ENCODE results near the gene CHGA. TPM values are rescaled to one million over a fixed set of nuclear protein-coding genes. Genes with fewer than 3 reads are reported as not detected.

Gene CHGA
- total RNA-seq, 2 experiments from 2014 or later: not detected

GRCh38 chr14:92942976-92943710 lies 20.2 kb downstream of the CHGA start:
- intact Hi-C loops (cut with DNase I, micrococcal nuclease): no loop called here
- DNase-seq (no peak), ATAC-seq (no peak)
- Mint-ChIP-seq H3K4me1 (no peaks in the 10 kb centered on the region), H3K27me3 (no peaks in the 10 kb centered on the region), H3K4me3 (no peak overlapping the region), H3K9me3 (ENCODE audit: low read depth) (no peaks in the 10 kb centered on the region), H3K36me3 (ENCODE audit: low read depth) (peaks cover 2% of the 10 kb centered on the region), H3K27ac (no peak overlapping the region)
- CTCF ChIA-PET: no interaction called here
- POLR2A ChIA-PET: no interaction called here

GRCh38 chr14:92943855-92944570 lies 21.1 kb downstream of the CHGA start:
- CTCF ChIA-PET: no interaction called here
- Mint-ChIP-seq H3K4me1 (no peaks in the 10 kb centered on the region), H3K9me3 (ENCODE audit: low read depth) (no peaks in the 10 kb centered on the region), H3K27me3 (no peaks in the 10 kb centered on the region), H3K36me3 (ENCODE audit: low read depth) (peaks cover 2% of the 10 kb centered on the region), H3K27ac (no peak overlapping the region), H3K4me3 (no peak overlapping the region)
- POLR2A ChIA-PET: no interaction called here
- intact Hi-C loops (cut with DNase I, micrococcal nuclease): no loop called here
- no peak for DNase-seq
- ATAC-seq: no peak

GRCh38 chr14:92944976-92945375 lies 22.0 kb downstream of the CHGA start:
- Mint-ChIP-seq H3K4me1 (no peaks in the 10 kb centered on the region), H3K27me3 (no peaks in the 10 kb centered on the region), H3K36me3 (ENCODE audit: low read depth) (peaks cover 2% of the 10 kb centered on the region), H3K4me3 (no peak overlapping the region), H3K27ac (no peak overlapping the region), H3K9me3 (ENCODE audit: low read depth) (no peaks in the 10 kb centered on the region)
- DNase-seq (no peak), ATAC-seq (no peak)
- CTCF ChIA-PET: interaction anchor here (0.6 kb wide), 1 partner anchor 194 kb away, joined by 3 read pairs; no protein-coding TSS in a partner anchor
- POLR2A ChIA-PET: no interaction called here
- intact Hi-C loops (cut with DNase I, micrococcal nuclease): no loop called here

GRCh38 chr14:92945544-92945943 lies 22.6 kb downstream of the CHGA start:
- ChIA-PET CTCF (interaction anchor here (0.8 kb wide), 1 partner anchor 146 kb away, joined by 3 read pairs; no protein-coding TSS in a partner anchor), POLR2A (no interaction called here)
- Mint-ChIP-seq H3K27ac (no peak overlapping the region), H3K4me3 (no peak overlapping the region), H3K27me3 (no peaks in the 10 kb centered on the region), H3K4me1 (no peaks in the 10 kb centered on the region), H3K36me3 (ENCODE audit: low read depth) (peaks cover 2% of the 10 kb centered on the region), H3K9me3 (ENCODE audit: low read depth) (no peaks in the 10 kb centered on the region)
- no peak for DNase-seq
- intact Hi-C loops (cut with DNase I, micrococcal nuclease): no loop called here
- ATAC-seq: no peak

- POLR2A ChIA-PET: no interaction called here
- DNase-seq (no peak), ATAC-seq (no peak)
- Mint-ChIP-seq H3K27ac (no peak overlapping the region), H3K36me3 (ENCODE audit: low read depth) (peaks cover 2% of the 10 kb centered on the region), H3K9me3 (ENCODE audit: low read depth) (no peaks in the 10 kb centered on the region), H3K27me3 (no peaks in the 10 kb centered on the region), H3K4me3 (no peak overlapping the region), H3K4me1 (no peaks in the 10 kb centered on the region)
- intact Hi-C loops (cut with DNase I, micrococcal nuclease): no loop called here
- CTCF ChIA-PET: interaction anchor here (0.8 kb wide), 1 partner anchor 145 kb away, joined by 3 read pairs; no protein-coding TSS in a partner anchor
Observed at GRCh38 chr14:92945959-92946846, 23.3 kb downstream of the CHGA start.

- H3K27ac Mint-ChIP-seq: no peak overlapping the region
- intact Hi-C loops (cut with DNase I, micrococcal nuclease): no loop called here
Observed at GRCh38 chr14:92946847-92947545, 24.0 kb downstream of the CHGA start.

GRCh38 chr14:92948647-92949046 lies 25.7 kb downstream of the CHGA start:
- no peak overlapping the region for H3K27ac Mint-ChIP-seq
- H3K9me3 Mint-ChIP-seq (ENCODE audit: low read depth): no peaks in the 10 kb centered on the region
- CTCF ChIA-PET: interaction anchor here (1.6 kb wide), 1 partner anchor 20 kb away, joined by 6 read pairs; no protein-coding TSS in a partner anchor
- H3K27me3 Mint-ChIP-seq: no peaks in the 10 kb centered on the region
- intact Hi-C loops (cut with DNase I, micrococcal nuclease): no loop called here
- POLR2A ChIA-PET: no interaction called here
- peaks cover 5% of the 10 kb centered on the region for H3K4me1 Mint-ChIP-seq
- H3K4me3 Mint-ChIP-seq: no peak overlapping the region
- no peak for ATAC-seq
- peaks cover 2% of the 10 kb centered on the region for H3K36me3 Mint-ChIP-seq (ENCODE audit: low read depth)
- no peak for DNase-seq

More at GRCh38 chr14:92946847-92947545, 24.0 kb downstream of the CHGA start:
- ChIA-PET POLR2A (no interaction called here), CTCF (interaction anchor here (1.6 kb wide), 1 partner anchor 22 kb away, joined by 6 read pairs; no protein-coding TSS in a partner anchor)
- Mint-ChIP-seq H3K36me3 (ENCODE audit: low read depth) (peaks cover 2% of the 10 kb centered on the region), H3K27me3 (no peaks in the 10 kb centered on the region), H3K9me3 (ENCODE audit: low read depth) (no peaks in the 10 kb centered on the region), H3K4me3 (no peak overlapping the region), H3K4me1 (peaks cover 3% of the 10 kb centered on the region)
- DNase-seq: no peak
- ATAC-seq: no peak

GRCh38 chr14:92949496-92950192 lies 26.7 kb downstream of the CHGA start:
- H3K4me1 Mint-ChIP-seq: peaks cover 5% of the 10 kb centered on the region
- peaks cover 1% of the 10 kb centered on the region for H3K36me3 Mint-ChIP-seq (ENCODE audit: low read depth)
- no peaks in the 10 kb centered on the region for H3K9me3 Mint-ChIP-seq (ENCODE audit: low read depth)
- H3K27me3 Mint-ChIP-seq: no peaks in the 10 kb centered on the region
- DNase-seq (no peak), ATAC-seq (no peak)
- H3K4me3 Mint-ChIP-seq: no peak overlapping the region
- no peak overlapping the region for H3K27ac Mint-ChIP-seq
- ChIA-PET CTCF (interaction anchor here (0.7 to 1.1 kb wide), 2 partner anchors 164 to 192 kb away, joined by 3 read pairs; no protein-coding TSS in a partner anchor), POLR2A (no interaction called here)
- intact Hi-C loops (cut with DNase I, micrococcal nuclease): loop anchor here (5.0 to 10.0 kb wide), 2 partner anchors 595 to 668 kb away; no protein-coding TSS in a partner anchor

GRCh38 chr14:92950193-92950540 lies 27.2 kb downstream of the CHGA start:
- intact Hi-C loops (cut with DNase I, micrococcal nuclease): loop anchor here (5.0 to 10.0 kb wide), 2 partner anchors 595 to 667 kb away; no protein-coding TSS in a partner anchor
- ChIA-PET CTCF (interaction anchor here (1.1 kb wide), 1 partner anchor 192 kb away, joined by 3 read pairs; no protein-coding TSS in a partner anchor), POLR2A (no interaction called here)
- Mint-ChIP-seq H3K4me3 (no peak overlapping the region), H3K36me3 (ENCODE audit: low read depth) (no peaks in the 10 kb centered on the region), H3K9me3 (ENCODE audit: low read depth) (no peaks in the 10 kb centered on the region), H3K4me1 (peaks cover 5% of the 10 kb centered on the region), H3K27ac (no peak overlapping the region), H3K27me3 (no peaks in the 10 kb centered on the region)
- ATAC-seq: no peak
- no peak for DNase-seq

GRCh38 chr14:92950773-92951172 lies 27.8 kb downstream of the CHGA start:
- DNase-seq (no peak), ATAC-seq (no peak)
- H3K27me3 Mint-ChIP-seq: no peaks in the 10 kb centered on the region
- H3K4me3 Mint-ChIP-seq: no peak overlapping the region
- CTCF ChIA-PET: no interaction called here
- POLR2A ChIA-PET: no interaction called here
- intact Hi-C loops (cut with DNase I, micrococcal nuclease): loop anchor here (5.0 to 10.0 kb wide), 2 partner anchors 594 to 667 kb away; no protein-coding TSS in a partner anchor
- H3K4me1 Mint-ChIP-seq: peaks cover 5% of the 10 kb centered on the region
- H3K27ac Mint-ChIP-seq: no peak overlapping the region
- H3K9me3 Mint-ChIP-seq (ENCODE audit: low read depth): no peaks in the 10 kb centered on the region
- H3K36me3 Mint-ChIP-seq (ENCODE audit: low read depth): no peaks in the 10 kb centered on the region
